Body of pancreas (tissue), 4 donors: ENCODE data around the gene PRR36.
"Not testable (repeated sequence)": the region's sequence is repeated elsewhere in the genome, so short reads cannot be mapped to it uniquely, and the experiment has no call there.

ENCODE experiments used
- POLR2A ChIP-seq, 3 donors: fragments of 450-650 bp; IDR thresholded peaks; one replicate each; pipeline ENCODE4 v1.6.1; 2016; ENCODE audit warnings: antibody characterized with exemption in 3 of 3, mild to moderate bottlenecking in 2 of 3
- TF ChIP-seq, protein P1 (sequence below), 7 experiments: fragments of 450-650 bp in 4 of 7; fragments of 200-600 bp in 3 of 7; sonication (generic) in 3 of 7; IDR thresholded peaks; one replicate each; pipeline ENCODE4 v1.5.1; 2016 to 2019; ENCODE audit warnings: antibody characterized with exemption in 7 of 7

DNA sequence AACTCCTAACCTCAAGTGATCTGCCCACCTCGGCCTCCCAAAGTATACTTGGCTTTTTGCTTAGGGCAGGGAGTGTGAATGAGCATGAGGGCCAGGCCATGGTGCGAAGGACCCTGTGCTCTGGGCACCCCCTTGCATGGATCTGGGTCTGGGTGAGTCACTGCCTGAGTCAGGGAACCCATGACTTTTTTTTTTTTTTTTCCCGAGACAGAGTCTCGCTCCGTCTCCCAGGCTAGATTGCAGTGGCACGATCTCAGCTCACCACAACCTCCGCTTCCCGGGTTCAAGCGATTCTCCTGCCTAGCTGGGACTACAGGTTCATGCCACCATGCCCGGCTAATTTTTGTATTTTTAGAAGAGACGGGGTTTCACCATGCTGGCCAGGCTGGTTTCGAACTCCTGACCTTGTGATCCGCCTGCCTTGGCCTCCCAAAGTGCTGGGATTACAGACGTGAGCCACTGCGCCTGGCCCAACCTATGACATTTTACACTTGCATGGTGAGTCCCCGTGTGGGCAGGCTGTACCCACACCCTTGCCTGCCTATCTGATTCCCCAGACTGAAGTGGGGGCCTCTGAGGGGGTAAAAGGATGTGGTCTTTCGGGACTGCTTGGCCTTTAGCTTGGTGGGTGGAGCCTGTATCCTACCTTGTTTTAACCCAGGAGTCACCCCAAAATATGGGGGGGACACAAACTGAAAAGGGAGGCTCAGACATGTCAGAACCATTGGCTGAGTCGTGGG lies 19.3 kb upstream of the PRR36 start:
- TF ChIP-seq, protein P1, sequence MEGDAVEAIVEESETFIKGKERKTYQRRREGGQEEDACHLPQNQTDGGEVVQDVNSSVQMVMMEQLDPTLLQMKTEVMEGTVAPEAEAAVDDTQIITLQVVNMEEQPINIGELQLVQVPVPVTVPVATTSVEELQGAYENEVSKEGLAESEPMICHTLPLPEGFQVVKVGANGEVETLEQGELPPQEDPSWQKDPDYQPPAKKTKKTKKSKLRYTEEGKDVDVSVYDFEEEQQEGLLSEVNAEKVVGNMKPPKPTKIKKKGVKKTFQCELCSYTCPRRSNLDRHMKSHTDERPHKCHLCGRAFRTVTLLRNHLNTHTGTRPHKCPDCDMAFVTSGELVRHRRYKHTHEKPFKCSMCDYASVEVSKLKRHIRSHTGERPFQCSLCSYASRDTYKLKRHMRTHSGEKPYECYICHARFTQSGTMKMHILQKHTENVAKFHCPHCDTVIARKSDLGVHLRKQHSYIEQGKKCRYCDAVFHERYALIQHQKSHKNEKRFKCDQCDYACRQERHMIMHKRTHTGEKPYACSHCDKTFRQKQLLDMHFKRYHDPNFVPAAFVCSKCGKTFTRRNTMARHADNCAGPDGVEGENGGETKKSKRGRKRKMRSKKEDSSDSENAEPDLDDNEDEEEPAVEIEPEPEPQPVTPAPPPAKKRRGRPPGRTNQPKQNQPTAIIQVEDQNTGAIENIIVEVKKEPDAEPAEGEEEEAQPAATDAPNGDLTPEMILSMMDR (IDR thresholded peaks at IDR 0.05): not testable (repeated sequence)
- not testable (repeated sequence) for TF ChIP-seq POLR2A (IDR thresholded peaks at IDR 0.05)
